Uterus (tissue), 2 donors: ENCODE results near the gene OSER1.

Source experiments
- CTCF ChIP-seq, 4 experiments: fragments of 200-600 bp in 2 of 4; fragments of 450-650 bp in 2 of 4; sonication (generic) in 2 of 4; IDR thresholded peaks; one replicate each; pipeline ENCODE4 v1.5.1; 2016 to 2019; ENCODE audit warnings: antibody characterized with exemption in 4 of 4, mild to moderate bottlenecking in 2 of 4, moderate library complexity in 1 of 4
- POLR2A ChIP-seq, 2 donors: fragments of 450-650 bp; IDR thresholded peaks; one replicate each; pipeline ENCODE4 v1.6.1; 2016; ENCODE audit warnings: antibody characterized with exemption in 2 of 2, mild to moderate bottlenecking in 1 of 2, moderate library complexity in 1 of 2

GRCh38 chr20:44173846-44174245 lies 36.7 kb downstream of the OSER1 start:
- no peak for TF ChIP-seq CTCF (IDR thresholded peaks at IDR 0.05)
- TF ChIP-seq POLR2A (IDR thresholded peaks at IDR 0.05) = no peak
